ENCODE data around the gene MRFAP1L1.

Gene MRFAP1L1

GRCh38 chr4:6693231-6694176, 16.2 kb downstream of the MRFAP1L1 start, which contains the start of gene S100P:
TSS of gene S100P (plus strand) at chr4:6693878. CDS start at chr4:6693933, 55 bp downstream.
- H3K27ac ChIP-seq (ENCODE audit: low read depth, low read length, poor library complexity, severe bottlenecking): no peak within 1 kb of the TSS
- H3K27me3 ChIP-seq (ENCODE audit: insufficient read depth, low read length): no peaks in the 10 kb centered on the region
- H3K4me3 ChIP-seq (ENCODE audit: low read depth, low read length, poor library complexity, severe bottlenecking): no peak within 1 kb of the TSS
- no peak within 1 kb of the TSS for H3K4me2 ChIP-seq (ENCODE audit: low read length)
- no peaks in the 10 kb centered on the region for H4K20me1 ChIP-seq (ENCODE audit: insufficient read depth, low read length)
- no peaks in the 10 kb centered on the region for H3F3A ChIP-seq (ENCODE audit: insufficient read depth, low read length)
- no peaks in the 10 kb centered on the region for H3K36me3 ChIP-seq (ENCODE audit: insufficient read depth, low read length)
- no peak within 1 kb of the TSS for H3K9ac ChIP-seq (ENCODE audit: low read length)
- no peaks in the 10 kb centered on the region for H3K9me3 ChIP-seq (ENCODE audit: low read length)
- TF ChIP-seq EZH2 (IDR thresholded peaks at IDR 0.05; ENCODE audit: borderline replicate concordance, low read length): no peak
- TF ChIP-seq, protein P1, sequence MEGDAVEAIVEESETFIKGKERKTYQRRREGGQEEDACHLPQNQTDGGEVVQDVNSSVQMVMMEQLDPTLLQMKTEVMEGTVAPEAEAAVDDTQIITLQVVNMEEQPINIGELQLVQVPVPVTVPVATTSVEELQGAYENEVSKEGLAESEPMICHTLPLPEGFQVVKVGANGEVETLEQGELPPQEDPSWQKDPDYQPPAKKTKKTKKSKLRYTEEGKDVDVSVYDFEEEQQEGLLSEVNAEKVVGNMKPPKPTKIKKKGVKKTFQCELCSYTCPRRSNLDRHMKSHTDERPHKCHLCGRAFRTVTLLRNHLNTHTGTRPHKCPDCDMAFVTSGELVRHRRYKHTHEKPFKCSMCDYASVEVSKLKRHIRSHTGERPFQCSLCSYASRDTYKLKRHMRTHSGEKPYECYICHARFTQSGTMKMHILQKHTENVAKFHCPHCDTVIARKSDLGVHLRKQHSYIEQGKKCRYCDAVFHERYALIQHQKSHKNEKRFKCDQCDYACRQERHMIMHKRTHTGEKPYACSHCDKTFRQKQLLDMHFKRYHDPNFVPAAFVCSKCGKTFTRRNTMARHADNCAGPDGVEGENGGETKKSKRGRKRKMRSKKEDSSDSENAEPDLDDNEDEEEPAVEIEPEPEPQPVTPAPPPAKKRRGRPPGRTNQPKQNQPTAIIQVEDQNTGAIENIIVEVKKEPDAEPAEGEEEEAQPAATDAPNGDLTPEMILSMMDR (IDR thresholded peaks at IDR 0.05; ENCODE audit: low read length): no peak
- no peaks in the 10 kb centered on the region for H3K79me2 ChIP-seq (ENCODE audit: insufficient read depth, low read length)
- H3K4me1 ChIP-seq (ENCODE audit: insufficient read depth, low read length, severe bottlenecking): no peaks in the 10 kb centered on the region
- H2AFZ ChIP-seq (ENCODE audit: low read length): no peak within 1 kb of the TSS
- no peaks in the 10 kb centered on the region for H3K9me2 ChIP-seq (ENCODE audit: low read depth, low read length)

DNA sequence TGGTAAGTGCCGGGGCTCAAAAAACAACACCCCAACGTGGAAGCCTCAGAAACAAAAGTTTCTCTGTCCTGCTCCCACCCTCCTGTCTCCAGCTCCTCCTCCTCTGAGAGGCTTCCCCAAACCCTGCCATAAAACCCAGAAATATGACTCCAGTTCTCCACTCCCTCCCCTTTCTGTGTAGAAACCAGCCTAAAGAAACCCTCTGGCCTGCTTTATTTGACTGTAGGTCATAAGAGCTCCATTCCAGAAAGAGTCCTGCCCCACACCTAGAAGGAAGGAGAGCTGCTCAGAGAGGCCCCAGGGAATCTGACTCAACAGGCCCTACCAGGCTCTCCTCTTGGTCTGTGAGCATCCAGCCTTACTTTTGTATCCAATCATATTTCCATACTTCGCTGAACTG, 16.9 kb downstream of the MRFAP1L1 start:
- Histone ChIP-seq H3K27me3 (ENCODE audit: insufficient read depth, low read length) (no peaks in the 10 kb centered on the region), H3K27ac (ENCODE audit: low read depth, low read length, poor library complexity, severe bottlenecking) (no peak overlapping the region), H3K4me1 (ENCODE audit: insufficient read depth, low read length, severe bottlenecking) (no peaks in the 10 kb centered on the region), H3F3A (ENCODE audit: insufficient read depth, low read length) (no peaks in the 10 kb centered on the region), H2AFZ (ENCODE audit: low read length) (no peak overlapping the region), H3K4me3 (ENCODE audit: low read depth, low read length, poor library complexity, severe bottlenecking) (no peak overlapping the region), H3K36me3 (ENCODE audit: insufficient read depth, low read length) (no peaks in the 10 kb centered on the region), H3K9me2 (ENCODE audit: low read depth, low read length) (no peaks in the 10 kb centered on the region), H3K9me3 (ENCODE audit: low read length) (no peaks in the 10 kb centered on the region), H4K20me1 (ENCODE audit: insufficient read depth, low read length) (no peaks in the 10 kb centered on the region), H3K4me2 (ENCODE audit: low read length) (no peak overlapping the region), H3K79me2 (ENCODE audit: insufficient read depth, low read length) (no peaks in the 10 kb centered on the region), H3K9ac (ENCODE audit: low read length) (no peak overlapping the region)
- TF ChIP-seq EZH2 (IDR thresholded peaks at IDR 0.05; ENCODE audit: borderline replicate concordance, low read length): no peak
- TF ChIP-seq, protein P1 (IDR thresholded peaks at IDR 0.05; ENCODE audit: low read length): no peak

DNA sequence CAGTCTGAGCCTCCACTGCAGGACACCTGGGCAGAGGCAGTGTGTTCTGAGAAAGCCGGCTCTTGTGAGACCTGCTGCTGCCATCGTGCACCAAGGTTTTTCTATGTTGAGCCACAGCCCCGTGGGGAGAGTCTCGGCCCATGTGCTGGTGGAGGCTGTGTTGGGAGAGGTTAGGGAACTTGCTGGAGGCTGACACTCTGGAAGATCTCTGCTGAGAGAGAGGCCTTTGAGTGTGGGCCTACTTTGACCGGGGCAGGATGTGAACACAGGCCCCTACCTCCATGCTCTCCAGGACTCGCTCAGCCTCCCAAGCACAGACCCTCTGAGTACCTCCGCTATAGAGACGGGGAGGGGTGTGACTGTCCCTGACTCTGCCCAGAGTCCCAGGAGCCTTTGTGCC, 17.3 kb downstream of the MRFAP1L1 start:
- H3K4me2 ChIP-seq (ENCODE audit: low read length): no peak overlapping the region
- no peaks in the 10 kb centered on the region for H3K4me1 ChIP-seq (ENCODE audit: insufficient read depth, low read length, severe bottlenecking)

More for the DNA sequence above, 17.3 kb downstream of the MRFAP1L1 start:
- Histone ChIP-seq H3K27me3 (ENCODE audit: insufficient read depth, low read length) (no peaks in the 10 kb centered on the region), H3K9ac (ENCODE audit: low read length) (no peak overlapping the region), H3K9me2 (ENCODE audit: low read depth, low read length) (no peaks in the 10 kb centered on the region), H2AFZ (ENCODE audit: low read length) (no peak overlapping the region), H3K27ac (ENCODE audit: low read depth, low read length, poor library complexity, severe bottlenecking) (no peak overlapping the region), H3F3A (ENCODE audit: insufficient read depth, low read length) (no peaks in the 10 kb centered on the region), H3K9me3 (ENCODE audit: low read length) (no peaks in the 10 kb centered on the region), H4K20me1 (ENCODE audit: insufficient read depth, low read length) (no peaks in the 10 kb centered on the region), H3K4me3 (ENCODE audit: low read depth, low read length, poor library complexity, severe bottlenecking) (no peak overlapping the region), H3K36me3 (ENCODE audit: insufficient read depth, low read length) (no peaks in the 10 kb centered on the region), H3K79me2 (ENCODE audit: insufficient read depth, low read length) (no peaks in the 10 kb centered on the region)
- TF ChIP-seq EZH2 (IDR thresholded peaks at IDR 0.05; ENCODE audit: borderline replicate concordance, low read length): no peak
- TF ChIP-seq, protein P1 (IDR thresholded peaks at IDR 0.05; ENCODE audit: low read length): no peak

All from OCI-LY1 (cell line).